ENCODE data around the gene MBD3. TPM values are rescaled to one million over a fixed set of nuclear protein-coding genes. Genes with fewer than 3 reads are reported as not detected.
A peak's percentile ranks its signal among the peaks of the same experiment; 100 is the strongest.

MBD3 gene
- polyA plus RNA-seq, 4 donors, result 50.6 to 80.7 (median 53.1) TPM

DNA sequence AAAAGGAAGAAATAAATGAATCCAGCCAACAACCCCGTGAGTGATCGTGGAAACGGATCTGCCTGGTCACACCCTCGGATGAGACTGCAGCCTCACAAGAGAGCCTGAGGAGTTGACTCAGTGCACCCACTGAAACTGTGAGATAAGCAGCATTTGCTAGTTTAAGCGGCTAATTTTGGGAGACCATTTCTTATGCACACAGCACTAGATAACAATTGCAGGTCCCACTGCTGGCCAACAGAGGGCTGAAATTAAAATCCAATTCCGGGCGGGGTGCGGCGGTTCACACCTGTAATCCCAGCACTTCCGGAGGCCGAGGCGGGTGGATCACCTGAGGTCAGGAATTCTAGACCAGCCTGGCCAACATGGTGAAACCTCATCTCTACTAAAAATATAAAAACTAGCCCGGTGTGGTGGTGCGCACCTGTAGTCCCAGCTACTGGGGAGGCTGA, 9.0 kb upstream of the MBD3 start:
- no peak for DNase-seq (ENCODE audit: low read depth in 4 of 4, low spot score in 3 of 4)

DNA sequence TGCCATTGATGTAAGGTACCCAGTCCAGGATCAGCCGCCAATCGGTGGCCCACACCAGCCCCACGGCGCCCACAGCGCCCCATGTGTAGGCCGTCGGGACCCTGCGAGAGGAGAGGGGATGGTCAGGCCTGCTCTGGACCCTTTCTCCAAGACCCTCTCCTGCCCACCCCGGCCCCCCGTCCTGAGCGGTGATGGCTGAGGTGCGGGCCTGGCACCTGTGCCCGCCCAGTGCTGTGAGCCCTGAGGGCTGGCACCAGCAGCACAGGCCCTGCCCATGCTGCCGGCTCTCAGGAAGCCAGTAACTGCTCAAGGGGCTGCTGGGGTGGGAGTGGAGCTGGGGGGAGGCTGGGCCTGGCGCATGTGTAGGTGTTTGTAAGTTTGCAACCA, 6.8 kb upstream of the MBD3 start:
- DNase-seq (ENCODE audit: low read depth in 4 of 4, low spot score in 3 of 4), result no peak

DNA sequence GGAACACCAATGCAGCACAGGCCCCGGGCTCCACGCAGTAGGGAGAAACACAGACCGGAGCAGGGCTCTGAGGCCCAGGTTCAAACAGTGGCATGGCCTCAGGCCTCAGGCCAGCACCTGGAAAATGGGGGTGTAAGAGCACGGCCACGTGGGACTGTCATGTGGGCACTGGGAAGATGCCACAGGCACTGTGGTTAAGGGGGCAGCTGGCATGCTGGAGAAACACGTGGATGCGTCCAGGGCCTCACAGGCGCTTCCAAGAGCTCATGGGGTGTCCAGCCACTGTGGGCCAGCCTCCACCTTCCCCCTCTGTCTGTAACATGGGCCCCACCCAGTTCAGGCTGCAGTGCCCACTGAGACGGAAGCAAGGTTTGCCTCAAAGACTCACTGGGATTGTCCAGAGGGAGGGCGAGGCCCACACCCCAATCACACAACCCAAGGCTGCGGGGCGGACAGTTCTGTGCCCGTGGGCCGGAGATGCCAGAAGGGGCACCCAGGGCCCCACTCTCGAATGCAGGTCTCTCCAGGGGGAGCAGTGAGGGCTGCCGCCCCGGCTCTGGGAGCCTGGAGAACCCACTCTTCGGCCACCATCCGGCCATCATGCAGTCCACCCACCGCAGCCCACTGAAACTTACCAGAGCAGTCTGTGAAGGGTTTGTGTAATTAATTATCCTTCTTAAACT, 6.3 kb upstream of the MBD3 start:
- DNase-seq (ENCODE audit: low read depth in 4 of 4, low spot score in 3 of 4), result no peak

DNA sequence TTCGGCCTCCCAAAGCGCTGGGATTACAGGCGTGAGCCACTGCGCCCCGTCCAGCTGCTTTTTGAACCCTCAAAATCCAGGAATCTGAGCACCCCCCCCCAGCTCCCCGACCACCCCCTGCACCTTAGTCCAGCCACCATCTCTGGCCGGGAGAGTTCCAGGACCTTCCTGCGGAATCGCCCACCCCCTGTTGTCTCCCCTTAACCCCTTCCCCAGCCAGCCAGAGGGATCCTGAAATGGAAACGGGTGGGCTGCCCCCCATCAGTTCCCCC, 772 bp upstream of the MBD3 start:
- DNase-seq (ENCODE audit: low read depth in 4 of 4, low spot score in 3 of 4), result no peak

DNA sequence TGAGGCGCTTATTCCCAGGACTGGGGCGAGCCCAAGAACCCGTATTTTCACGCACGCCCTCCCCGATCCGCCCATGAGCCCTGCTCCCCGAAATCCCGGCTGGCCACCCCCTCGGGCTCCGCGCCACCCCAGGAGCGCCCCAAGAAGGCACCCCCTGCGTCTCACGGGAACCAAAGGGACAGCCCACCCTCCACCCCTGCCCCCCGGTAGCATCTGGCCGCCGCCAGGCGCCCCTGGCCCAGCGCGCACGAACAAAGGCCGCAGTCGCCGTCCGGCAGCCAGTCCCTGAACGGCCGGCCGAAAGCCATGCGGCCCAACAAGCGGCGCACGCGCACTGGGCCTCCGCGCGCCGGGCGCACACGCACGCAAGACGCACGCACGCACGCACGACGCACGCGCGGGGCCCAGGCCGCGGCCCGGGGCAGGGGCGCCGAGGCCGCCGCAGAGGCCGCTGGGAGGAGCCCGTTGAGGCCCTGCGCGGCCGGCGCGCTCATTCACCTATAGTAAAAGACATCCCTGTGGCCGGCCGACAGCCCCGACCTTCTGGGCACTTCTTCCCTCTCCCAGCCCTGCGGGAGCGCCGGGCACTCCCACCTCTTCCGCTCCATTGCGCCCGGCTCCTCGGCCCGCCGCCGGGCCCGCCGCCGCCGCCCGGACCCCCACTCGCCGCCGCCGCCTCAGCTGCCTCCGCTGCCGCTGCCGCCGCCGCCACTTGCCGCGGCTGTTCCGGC, 476 bp downstream of the MBD3 start:
- DNase-seq (ENCODE audit: low read depth in 4 of 4, low spot score in 3 of 4), result peak; percentile 71 to 78 (median 75)

DNA sequence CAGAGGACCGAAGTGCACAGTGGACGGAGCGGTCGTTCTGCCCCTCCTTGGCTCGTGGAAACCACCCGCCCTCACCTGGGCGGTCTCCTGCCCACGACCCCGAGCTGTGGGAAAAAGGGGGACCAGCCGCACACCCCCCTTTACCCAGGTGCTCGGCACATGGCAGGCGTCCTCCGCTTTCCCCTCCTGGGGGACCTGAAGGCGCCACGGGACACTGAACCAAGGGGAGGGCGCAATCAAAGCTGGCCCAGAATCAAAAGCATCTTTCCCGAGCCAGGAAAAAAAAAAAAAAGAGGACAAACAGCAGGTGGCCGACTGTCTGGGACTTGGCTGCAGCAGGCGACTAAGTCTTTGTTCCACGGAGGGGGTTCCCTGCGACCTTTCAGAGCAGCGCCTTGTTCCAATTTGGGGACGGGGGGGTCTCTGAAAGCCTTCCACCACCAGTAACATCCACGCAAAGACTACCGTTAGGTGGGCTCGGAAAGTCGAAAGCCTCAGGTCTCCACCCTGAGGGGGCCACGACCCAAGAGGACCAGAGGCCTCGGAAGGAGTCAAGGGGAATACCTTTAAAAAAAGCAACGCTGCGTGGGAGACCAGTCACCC, 1.1 kb downstream of the MBD3 start:
- no peak for DNase-seq (ENCODE audit: low read depth in 4 of 4, low spot score in 3 of 4)

DNA sequence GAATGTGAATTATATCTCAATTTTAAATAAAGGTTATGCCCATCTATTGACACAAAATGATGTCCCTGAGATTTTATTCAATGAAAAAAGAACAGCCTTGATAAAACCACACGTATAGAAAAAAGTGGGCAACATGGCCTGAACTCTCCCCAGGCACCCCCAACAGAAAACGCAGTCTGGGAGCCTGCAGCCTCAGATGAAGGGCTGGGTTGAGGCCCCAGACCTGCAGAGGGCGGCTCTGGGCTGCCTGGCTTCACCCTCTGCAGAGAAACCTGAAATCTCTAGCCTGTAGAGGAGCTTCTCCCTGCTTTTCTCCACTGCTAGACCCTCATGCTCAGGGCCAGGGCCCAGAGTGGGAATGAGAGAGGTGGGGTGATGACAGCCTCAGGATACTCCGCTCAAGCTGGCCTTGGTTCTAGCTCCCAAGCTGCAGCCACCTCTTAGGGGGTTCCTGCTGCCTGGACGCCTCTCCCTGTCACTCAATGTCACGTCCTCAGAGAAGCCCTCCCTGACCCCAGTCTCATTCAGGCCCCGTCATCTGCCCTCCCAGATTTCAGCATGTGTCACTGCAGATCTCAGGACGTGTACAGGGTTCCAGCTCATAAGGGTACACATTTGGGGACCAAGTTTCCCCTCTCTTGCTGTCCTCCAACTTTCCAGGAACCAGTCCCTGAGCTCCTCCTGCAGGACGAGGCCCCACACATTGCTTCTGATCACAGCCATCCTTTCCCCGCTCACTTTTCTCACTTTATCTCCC, 1.8 kb downstream of the MBD3 start:
- DNase-seq (ENCODE audit: low read depth in 4 of 4, low spot score in 3 of 4), result no peak

DNA sequence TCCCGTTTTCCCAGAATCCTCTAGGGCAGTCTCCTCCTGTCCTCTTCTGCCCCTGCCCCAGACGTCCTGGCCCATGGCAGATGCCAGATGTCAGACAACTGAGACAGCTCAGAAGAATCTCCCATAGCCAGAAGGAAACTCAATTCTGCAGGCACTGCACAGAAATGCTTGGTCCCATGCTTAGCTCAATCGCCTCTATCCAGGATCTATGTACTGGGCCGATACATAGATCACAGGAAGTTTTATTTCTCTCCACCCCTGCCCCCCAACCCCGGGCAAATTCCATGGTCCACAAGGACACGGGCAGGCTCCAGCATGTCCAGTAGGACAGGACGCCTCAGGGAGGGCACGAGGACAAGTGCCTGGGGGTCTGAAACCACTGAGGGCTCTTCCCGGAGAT, 4.8 kb downstream of the MBD3 start:
- no peak for DNase-seq (ENCODE audit: low read depth in 4 of 4, low spot score in 3 of 4)

DNA sequence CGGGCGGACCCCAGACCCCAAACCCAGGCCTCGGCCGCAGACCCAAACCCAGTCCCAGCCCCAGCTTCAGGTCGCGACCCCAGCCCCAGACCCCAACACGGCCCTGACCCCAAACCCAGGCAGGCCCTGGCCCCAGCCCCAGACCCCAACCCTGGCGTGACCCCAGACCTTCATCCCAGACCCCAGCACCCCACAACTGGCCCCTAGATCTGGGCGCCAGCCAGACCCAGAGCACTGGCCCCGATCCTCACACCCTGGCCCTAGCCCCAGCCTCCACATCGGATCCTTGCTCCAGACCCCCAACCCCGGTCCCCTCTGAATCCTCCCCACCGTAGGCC, 7.5 kb downstream of the MBD3 start:
- no peak for DNase-seq (ENCODE audit: low read depth in 4 of 4, low spot score in 3 of 4)

DNA sequence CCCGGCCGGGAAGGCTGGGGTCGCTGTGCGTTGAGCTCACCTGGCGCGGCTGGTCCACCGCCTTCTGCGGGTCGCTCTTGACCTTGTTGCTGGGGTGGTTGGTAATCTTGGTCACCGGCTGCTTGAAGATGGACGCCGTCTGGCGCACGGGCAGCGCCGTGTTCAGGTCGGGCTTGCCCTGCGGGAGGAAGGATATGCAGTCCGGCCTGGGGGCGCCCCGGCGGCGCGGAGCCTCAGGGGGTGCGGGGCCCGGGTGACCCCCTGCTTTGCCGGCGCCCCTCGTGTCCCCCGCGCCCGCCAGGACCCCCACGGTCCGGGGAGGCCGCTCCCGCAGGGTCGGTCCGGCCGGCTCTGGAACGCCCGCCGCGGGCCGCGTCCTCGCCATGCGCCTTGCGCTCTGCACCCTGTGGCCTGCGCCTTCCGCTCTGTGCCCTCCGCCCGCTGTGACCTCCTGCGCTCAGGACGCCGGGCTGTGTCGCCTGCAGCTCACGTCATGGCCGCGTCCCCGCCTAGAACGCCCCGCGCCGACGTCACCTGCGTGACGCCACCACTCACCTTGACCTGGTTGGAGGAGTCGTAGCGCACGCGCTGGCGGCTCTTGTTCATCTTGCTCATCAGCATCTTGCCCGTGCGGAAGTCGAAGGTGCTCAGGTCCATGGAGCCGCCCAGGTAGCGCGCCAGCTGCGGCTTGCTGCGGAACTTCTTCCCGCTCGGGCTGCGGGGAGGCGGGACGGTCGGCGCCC, 8.0 kb downstream of the MBD3 start:
- no peak for DNase-seq (ENCODE audit: low read depth in 4 of 4, low spot score in 3 of 4)

DNA sequence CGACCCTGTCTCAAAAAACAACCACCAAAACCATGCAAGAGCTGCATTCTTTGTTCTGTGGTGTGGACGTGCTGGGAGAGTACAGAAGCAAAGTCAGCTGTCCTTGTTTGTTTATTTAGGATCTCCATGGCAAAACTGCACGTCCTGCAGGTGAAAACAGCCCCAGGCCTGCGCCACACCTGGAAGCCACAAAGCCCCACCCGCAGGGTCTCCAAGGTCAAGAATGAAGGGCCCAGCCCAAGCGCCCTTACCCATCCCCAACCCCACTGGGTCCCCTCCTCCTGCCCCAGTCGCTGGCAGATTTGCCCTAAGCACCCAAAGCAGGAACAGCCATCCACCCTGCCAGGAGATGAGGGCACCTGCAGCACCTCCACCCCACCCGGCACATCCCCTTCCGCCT, 10.5 kb downstream of the MBD3 start:
- DNase-seq (ENCODE audit: low read depth in 4 of 4, low spot score in 3 of 4), result no peak

DNA sequence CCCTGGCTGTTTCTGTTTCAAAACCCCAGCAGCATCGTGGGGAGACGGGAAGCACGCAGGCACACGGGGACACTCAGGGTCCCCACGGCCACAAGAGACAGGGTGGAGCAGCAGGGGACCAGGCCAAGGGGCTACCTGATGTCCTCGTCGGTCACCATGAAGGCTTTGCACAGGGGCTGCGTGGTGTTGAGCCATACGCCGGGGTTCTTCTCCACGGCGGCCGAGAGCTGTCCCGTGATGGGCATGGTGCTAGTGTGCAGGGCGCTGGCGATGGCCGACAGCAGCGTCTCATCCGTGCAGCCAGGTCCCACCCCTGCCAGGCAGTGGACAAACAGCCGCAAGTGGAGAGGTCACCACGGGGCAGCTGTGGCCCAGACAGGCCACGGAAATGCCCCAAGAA, 11.7 kb downstream of the MBD3 start:
- DNase-seq (ENCODE audit: low read depth in 4 of 4, low spot score in 3 of 4), result no peak

DNA sequence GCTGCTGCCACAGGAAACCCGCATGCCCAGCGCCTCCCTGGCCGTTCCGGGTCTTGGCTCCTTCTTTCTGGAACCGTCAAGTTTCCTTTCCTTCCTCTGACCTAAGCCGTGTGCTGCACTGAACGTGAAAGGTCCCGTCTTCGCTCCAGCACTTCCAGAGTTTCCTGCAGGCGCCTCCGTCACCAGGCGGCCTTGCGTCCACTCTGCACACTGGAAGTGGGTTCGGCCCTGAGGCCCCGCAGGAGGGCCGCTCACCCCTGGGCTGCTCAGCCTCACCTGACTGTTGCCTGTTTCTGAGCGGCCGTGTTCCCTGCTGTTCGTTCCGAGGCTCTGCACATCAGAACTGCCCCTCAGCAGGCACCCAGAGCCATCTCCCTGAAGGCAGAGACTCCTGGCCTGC, 12.3 kb downstream of the MBD3 start:
- DNase-seq (ENCODE audit: low read depth in 4 of 4, low spot score in 3 of 4), result no peak

DNA sequence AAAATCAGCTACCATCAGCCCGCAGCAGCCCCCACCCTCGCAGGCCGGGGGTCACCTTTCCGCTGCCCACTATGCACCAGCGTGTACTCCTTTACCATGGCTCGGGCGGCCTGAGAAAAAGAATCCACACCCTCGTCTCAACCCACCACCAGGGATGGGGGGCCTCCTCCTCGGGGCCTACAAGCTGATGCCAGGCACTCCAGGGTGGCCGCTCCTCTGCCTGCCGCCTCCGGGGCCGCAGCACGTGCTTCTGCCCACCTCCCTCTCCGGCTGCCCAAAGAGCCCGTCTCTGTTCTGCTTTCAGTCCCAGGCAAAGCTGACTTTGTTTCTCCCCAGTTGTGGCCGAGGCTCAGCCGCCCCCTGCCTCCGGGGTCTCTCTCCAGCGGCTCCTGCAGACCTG, 13.4 kb downstream of the MBD3 start:
- DNase-seq (ENCODE audit: low read depth in 4 of 4, low spot score in 3 of 4), result no peak

DNA sequence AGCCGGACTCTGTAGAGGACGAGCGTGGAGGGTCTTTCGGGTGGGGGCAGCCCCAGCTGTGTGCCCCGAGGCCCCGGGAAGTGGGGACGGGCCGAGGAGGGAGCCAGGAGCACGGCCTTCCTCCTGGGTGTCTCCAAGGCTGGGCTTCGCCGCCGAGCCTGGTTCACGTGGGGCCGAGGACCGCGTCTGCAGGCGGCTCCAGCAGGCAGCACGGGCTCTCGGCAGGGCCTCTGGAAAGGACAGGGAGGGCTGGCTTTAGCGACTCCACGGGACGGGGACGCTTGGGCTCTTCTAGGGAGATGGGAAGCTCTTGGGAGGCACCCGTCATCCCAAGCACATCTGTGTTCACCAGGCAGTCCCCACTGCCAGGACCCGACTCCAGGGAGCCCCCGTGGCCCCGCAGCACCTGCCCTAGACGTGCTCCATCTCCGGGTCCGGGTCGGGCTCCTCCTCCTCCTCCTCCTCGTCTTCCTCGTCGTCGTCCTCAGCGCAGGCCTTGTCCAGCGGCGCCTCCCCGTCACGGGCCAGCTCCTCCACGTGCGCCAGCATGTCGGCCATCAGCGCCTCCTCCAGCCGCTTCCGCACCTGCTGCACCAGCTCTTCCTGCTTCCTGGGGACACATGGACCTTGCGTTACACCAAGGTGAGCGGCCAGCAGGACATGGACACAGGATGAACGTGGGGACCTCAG, 14.6 kb downstream of the MBD3 start:
- no peak for DNase-seq (ENCODE audit: low read depth in 4 of 4, low spot score in 3 of 4)

DNA sequence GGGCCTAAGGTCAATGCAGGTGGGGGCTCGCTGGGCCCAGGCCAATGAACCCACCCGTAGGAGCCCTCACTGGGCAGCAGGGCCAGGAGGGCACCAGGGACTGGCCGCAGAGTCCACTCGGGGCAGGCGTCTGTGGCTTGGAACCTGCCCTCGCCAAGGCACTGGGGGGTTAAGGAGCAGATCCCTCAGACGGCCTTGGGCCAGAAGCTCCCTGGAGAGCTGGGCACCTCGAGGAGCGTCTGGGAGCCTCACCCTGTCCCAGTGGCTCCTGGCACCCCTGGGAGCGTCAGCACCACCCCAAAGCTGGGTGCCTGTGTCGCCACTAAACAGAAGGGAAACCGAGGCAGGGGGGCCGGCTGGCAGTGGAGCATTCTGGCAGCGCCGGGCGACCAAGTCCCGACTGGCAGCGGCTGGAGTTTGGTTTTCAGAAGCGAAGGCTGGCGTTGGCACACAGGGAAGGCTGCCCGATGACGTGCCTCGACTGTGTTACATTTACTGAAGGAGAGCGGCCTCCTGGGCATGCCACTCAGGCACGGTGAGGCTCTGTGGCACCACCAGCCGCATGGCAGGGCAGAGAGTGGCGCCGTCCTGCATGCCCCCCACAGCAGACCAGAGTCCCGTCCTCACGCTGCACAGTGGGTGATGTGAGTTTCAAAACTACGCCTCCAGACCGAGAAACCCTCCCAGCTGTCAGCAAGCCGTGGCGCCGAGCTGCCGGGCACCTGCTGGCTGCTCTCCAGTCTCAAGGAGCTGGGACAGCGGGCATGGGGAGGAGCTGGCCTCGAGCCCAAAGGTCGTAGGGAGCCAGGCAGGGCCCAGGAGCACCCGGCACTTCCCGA, 15.4 kb downstream of the MBD3 start:
- DNase-seq (ENCODE audit: low read depth in 4 of 4, low spot score in 3 of 4), result no peak

DNA sequence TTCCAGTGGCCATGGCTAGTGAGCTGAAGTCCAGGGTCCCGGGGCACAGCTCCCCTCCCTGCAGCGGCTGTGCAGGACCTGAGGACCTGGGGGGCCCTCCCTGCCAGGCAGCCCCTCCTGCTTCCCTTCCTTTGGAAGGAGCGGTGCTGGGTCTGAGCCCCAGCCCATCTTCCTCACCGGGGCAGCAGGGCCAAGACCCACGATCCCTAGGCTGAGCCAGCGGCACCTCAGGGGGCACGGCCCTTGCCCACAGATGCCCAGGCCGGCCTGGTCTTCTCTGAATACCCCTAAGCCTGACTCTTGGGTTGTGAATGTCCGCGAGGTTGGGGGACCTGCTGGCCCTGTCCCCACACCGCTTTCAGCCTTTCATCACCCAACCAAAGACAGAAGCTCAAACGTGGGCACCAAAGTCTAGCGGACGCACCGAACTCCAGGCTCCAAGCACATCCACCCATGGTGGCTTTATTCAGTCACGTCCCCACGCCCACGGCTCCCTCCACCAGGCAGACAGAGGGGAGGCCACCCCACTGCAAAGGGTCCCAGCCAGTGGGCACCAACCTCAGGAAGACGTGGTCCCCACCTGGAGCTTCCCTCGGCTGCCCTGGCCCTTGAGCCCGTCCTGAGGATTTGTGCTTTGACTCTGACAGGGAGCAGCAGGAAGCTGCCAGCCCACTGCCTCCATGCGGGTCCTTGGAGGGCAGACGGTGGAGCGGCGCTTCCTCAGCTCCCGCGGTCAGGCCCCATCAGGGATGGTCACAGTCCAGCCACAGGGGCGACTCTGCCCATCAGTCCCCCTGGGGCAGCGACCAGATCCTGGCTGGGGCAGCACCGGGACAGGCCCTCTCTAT, 16.2 kb downstream of the MBD3 start:
- no peak for DNase-seq (ENCODE audit: low read depth in 4 of 4, low spot score in 3 of 4)
